ENCODE measurements around the gene SLC34A1.

DNA sequence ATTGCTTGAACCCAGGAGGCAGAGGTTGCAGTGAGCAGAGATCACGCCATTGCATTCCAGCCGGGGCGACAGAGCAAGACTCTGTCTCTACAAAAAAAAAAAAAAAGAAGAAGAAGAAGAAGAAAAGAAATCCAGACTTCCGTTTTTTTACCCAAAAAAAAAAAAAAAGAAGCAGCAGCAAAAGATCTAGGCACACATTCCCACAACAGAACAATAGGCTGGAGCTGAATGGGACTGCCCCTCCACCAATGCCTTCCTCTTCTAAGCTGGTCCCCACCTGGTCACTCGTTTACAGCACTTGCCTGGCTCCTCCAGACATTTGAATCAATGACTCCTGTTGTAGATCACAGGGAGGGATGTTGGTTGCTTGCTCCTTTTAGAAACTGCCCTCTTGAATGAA is 31.1 kb upstream of the SLC34A1 start:
- TF ChIP-seq, protein P1, sequence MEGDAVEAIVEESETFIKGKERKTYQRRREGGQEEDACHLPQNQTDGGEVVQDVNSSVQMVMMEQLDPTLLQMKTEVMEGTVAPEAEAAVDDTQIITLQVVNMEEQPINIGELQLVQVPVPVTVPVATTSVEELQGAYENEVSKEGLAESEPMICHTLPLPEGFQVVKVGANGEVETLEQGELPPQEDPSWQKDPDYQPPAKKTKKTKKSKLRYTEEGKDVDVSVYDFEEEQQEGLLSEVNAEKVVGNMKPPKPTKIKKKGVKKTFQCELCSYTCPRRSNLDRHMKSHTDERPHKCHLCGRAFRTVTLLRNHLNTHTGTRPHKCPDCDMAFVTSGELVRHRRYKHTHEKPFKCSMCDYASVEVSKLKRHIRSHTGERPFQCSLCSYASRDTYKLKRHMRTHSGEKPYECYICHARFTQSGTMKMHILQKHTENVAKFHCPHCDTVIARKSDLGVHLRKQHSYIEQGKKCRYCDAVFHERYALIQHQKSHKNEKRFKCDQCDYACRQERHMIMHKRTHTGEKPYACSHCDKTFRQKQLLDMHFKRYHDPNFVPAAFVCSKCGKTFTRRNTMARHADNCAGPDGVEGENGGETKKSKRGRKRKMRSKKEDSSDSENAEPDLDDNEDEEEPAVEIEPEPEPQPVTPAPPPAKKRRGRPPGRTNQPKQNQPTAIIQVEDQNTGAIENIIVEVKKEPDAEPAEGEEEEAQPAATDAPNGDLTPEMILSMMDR (conservative IDR thresholded peaks at IDR 0.05; ENCODE audit: low read depth, low read length) = no peak
- TF ChIP-seq POLR2A (IDR thresholded peaks at IDR 0.05; ENCODE audit: low read depth, low read length) (no peak), BHLHE40 (IDR thresholded peaks at IDR 0.05; ENCODE audit: low read depth, low read length) (no peak), MXI1 (IDR thresholded peaks at IDR 0.05; ENCODE audit: borderline replicate concordance, low read depth, low read length) (no peak), RFX5 (IDR thresholded peaks at IDR 0.05; ENCODE audit: low read depth, low read length) (no peak), CEBPB (IDR thresholded peaks at IDR 0.05; ENCODE audit: low read depth, low read length) (no peak)
- TF ChIP-seq, protein P2, sequence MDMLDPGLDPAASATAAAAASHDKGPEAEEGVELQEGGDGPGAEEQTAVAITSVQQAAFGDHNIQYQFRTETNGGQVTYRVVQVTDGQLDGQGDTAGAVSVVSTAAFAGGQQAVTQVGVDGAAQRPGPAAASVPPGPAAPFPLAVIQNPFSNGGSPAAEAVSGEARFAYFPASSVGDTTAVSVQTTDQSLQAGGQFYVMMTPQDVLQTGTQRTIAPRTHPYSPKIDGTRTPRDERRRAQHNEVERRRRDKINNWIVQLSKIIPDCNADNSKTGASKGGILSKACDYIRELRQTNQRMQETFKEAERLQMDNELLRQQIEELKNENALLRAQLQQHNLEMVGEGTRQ (IDR thresholded peaks at IDR 0.05; ENCODE audit: low read depth, low read length) = no peak

All from IMR-90 (cell line).